Measurements from ENCODE around the gene EXOC2.

The EXOC2 gene

GRCh38 chr6:656460-657252, 36.3 kb downstream of the EXOC2 start, which contains the start of gene HUS1B:
HUS1B (minus strand) TSS chr6:657100; CDS start chr6:656944, 156 bp downstream.
- H3K79me2 ChIP-seq (ENCODE audit: insufficient read depth, low read length) = no peaks in the 10 kb centered on the region
- H3K27ac ChIP-seq (ENCODE audit: low read depth, low read length, poor library complexity, severe bottlenecking) = no peak within 1 kb of the TSS
- no peak within 1 kb of the TSS for H3K4me3 ChIP-seq (ENCODE audit: low read depth, low read length, poor library complexity, severe bottlenecking)
- no peak within 1 kb of the TSS for H3K9ac ChIP-seq (ENCODE audit: low read length)
- no peak within 1 kb of the TSS for H3K4me2 ChIP-seq (ENCODE audit: low read length)
- H4K20me1 ChIP-seq (ENCODE audit: insufficient read depth, low read length) = no peaks in the 10 kb centered on the region
- no peaks in the 10 kb centered on the region for H3K9me3 ChIP-seq (ENCODE audit: low read length)
- H3K9me2 ChIP-seq (ENCODE audit: low read depth, low read length) = no peaks in the 10 kb centered on the region
- peaks cover 6% of the 10 kb centered on the region for H3K4me1 ChIP-seq (ENCODE audit: insufficient read depth, low read length, severe bottlenecking)
- H3K36me3 ChIP-seq (ENCODE audit: insufficient read depth, low read length) = no peaks in the 10 kb centered on the region
- TF ChIP-seq EZH2 (IDR thresholded peaks at IDR 0.05; ENCODE audit: borderline replicate concordance, low read length) (no peak), CTCF (IDR thresholded peaks at IDR 0.05; ENCODE audit: low read length) (no peak)
- no peaks in the 10 kb centered on the region for H3F3A ChIP-seq (ENCODE audit: insufficient read depth, low read length)
- no peaks in the 10 kb centered on the region for H3K27me3 ChIP-seq (ENCODE audit: insufficient read depth, low read length)
- H2AFZ ChIP-seq (ENCODE audit: low read length) = no peak within 1 kb of the TSS

GRCh38 chr6:654136-654535, 38.8 kb downstream of the EXOC2 start:
- Histone ChIP-seq H3K4me3 (ENCODE audit: low read depth, low read length, poor library complexity, severe bottlenecking) (no peak overlapping the region), H3K9ac (ENCODE audit: low read length) (no peak overlapping the region), H3K9me3 (ENCODE audit: low read length) (no peaks in the 10 kb centered on the region), H4K20me1 (ENCODE audit: insufficient read depth, low read length) (no peaks in the 10 kb centered on the region), H3K36me3 (ENCODE audit: insufficient read depth, low read length) (no peaks in the 10 kb centered on the region), H3K4me1 (ENCODE audit: insufficient read depth, low read length, severe bottlenecking) (no peaks in the 10 kb centered on the region), H3K27me3 (ENCODE audit: insufficient read depth, low read length) (no peaks in the 10 kb centered on the region), H3K27ac (ENCODE audit: low read depth, low read length, poor library complexity, severe bottlenecking) (no peak overlapping the region), H3F3A (ENCODE audit: insufficient read depth, low read length) (no peaks in the 10 kb centered on the region), H2AFZ (ENCODE audit: low read length) (no peak overlapping the region), H3K4me2 (ENCODE audit: low read length) (no peak overlapping the region), H3K9me2 (ENCODE audit: low read depth, low read length) (no peaks in the 10 kb centered on the region), H3K79me2 (ENCODE audit: insufficient read depth, low read length) (no peaks in the 10 kb centered on the region)
- TF ChIP-seq CTCF (IDR thresholded peaks at IDR 0.05; ENCODE audit: low read length) (no peak), EZH2 (IDR thresholded peaks at IDR 0.05; ENCODE audit: borderline replicate concordance, low read length) (no peak)

- Histone ChIP-seq H3K9me3 (ENCODE audit: low read length) (no peaks in the 10 kb centered on the region), H3K79me2 (ENCODE audit: insufficient read depth, low read length) (no peaks in the 10 kb centered on the region), H3K9me2 (ENCODE audit: low read depth, low read length) (no peaks in the 10 kb centered on the region), H2AFZ (ENCODE audit: low read length) (no peak overlapping the region), H3K4me3 (ENCODE audit: low read depth, low read length, poor library complexity, severe bottlenecking) (no peak overlapping the region), H3F3A (ENCODE audit: insufficient read depth, low read length) (no peaks in the 10 kb centered on the region), H3K27me3 (ENCODE audit: insufficient read depth, low read length) (no peaks in the 10 kb centered on the region), H3K36me3 (ENCODE audit: insufficient read depth, low read length) (no peaks in the 10 kb centered on the region), H3K4me1 (ENCODE audit: insufficient read depth, low read length, severe bottlenecking) (no peaks in the 10 kb centered on the region), H3K9ac (ENCODE audit: low read length) (no peak overlapping the region), H3K27ac (ENCODE audit: low read depth, low read length, poor library complexity, severe bottlenecking) (no peak overlapping the region), H4K20me1 (ENCODE audit: insufficient read depth, low read length) (no peaks in the 10 kb centered on the region), H3K4me2 (ENCODE audit: low read length) (no peak overlapping the region)
- TF ChIP-seq EZH2 (IDR thresholded peaks at IDR 0.05; ENCODE audit: borderline replicate concordance, low read length) (no peak), CTCF (IDR thresholded peaks at IDR 0.05; ENCODE audit: low read length) (no peak)
These were observed 40.1 kb downstream of the EXOC2 start for GRCh38 chr6:652865-653264.

Measured in OCI-LY1 (cell line).